Upper lobe of left lung (tissue), 4 donors: ENCODE data around the gene HGD.

ENCODE experiments used
- CTCF ChIP-seq, 6 experiments: fragments of 450-650 bp in 4 of 6; fragments of 200-600 bp in 2 of 6; sonication (generic) in 2 of 6; IDR thresholded peaks; one replicate each; pipeline ENCODE4 v1.5.1; 2016 to 2019; ENCODE audit warnings: antibody characterized with exemption in 6 of 6
- EP300 ChIP-seq, 4 donors: sonication (generic); formaldehyde crosslinking; IDR thresholded peaks; one replicate each; pipeline ENCODE4 v1.5.1; 2017; ENCODE audit warnings: antibody characterized with exemption in 4 of 4, control low read depth in 2 of 4
- POLR2A ChIP-seq, 4 donors: fragments of 450-650 bp; IDR thresholded peaks; one replicate each; pipeline ENCODE4 v1.5.1; 2016 to 2017; ENCODE audit warnings: antibody characterized with exemption in 4 of 4, mild to moderate bottlenecking in 2 of 4

DNA sequence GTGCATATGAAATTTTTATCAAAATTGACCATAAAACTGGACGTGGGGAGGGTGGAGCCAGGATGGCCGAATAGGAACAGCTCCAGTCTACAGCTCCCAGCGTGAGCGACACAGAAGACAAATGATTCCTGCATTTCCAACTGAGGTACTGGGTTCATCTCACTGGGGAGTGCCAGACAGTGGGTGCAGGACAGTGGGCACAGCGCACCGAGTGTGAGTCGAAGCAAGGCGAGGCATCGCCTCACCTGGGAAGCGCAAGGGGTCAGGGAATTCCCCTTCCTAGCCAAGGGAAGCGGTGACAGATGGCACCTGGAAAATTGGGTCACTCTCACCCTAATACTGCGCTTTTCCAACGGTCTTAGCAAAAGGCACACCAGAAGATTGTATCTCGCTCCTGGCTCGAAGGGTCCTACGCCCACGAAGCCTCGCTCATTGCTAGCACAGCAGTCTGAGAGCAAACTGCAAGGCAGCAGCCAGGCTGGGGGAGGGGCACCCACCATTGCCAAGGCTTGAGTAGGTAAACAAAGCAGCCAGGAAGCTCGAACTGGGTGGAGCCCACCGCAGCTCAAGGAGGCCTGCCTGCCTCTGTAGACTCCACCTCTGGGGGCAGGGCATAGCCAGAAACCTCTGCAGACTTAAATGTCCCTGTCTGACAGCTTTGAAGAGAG lies 37.3 kb upstream of the HGD start:
- TF ChIP-seq CTCF (IDR thresholded peaks at IDR 0.05), result peak in 3 of 6 experiments; percentile 15 to 31 (median 31)
- peak in 1 of 4 donors; percentile 46 for TF ChIP-seq EP300 (IDR thresholded peaks at IDR 0.05)
- TF ChIP-seq POLR2A (IDR thresholded peaks at IDR 0.05), result peak in 1 of 4 donors; percentile 42
